ENCODE measurements around the gene PLEKHG4. TPM values are rescaled to one million over a fixed set of nuclear protein-coding genes. Genes with fewer than 3 reads are reported as not detected.
A peak's percentile ranks its signal among the peaks of the same experiment; 100 is the strongest.

PLEKHG4 gene
- total RNA-seq, 2 experiments from 2014 or later: 13.1 to 14.0 TPM

DNA sequence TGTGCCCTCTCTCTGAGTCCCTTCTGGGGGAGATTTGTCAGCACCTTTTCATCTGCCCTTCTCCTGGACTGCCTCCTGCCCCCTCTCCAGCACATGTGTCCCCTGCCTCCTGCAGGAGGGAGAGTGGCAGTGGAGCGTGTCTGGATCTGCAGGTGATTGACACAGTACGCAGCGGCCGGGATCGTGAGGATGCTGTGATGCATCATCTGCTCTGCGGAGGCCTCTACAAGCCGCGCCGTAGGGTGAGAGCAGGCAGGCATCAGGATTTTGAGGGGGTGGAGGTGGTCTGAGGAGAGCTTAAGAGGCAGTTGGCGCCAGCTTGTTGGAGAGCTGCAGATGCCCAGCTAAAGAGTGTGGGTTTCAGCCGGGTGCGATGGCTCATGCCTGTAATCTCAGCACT is 19.6 kb upstream of the PLEKHG4 start:
- Mint-ChIP-seq H3K4me3 (no peak overlapping the region), H3K9me3 (no peaks in the 10 kb centered on the region), H3K27me3 (peaks cover 12% of the 10 kb centered on the region), H3K36me3 (ENCODE audit: low read depth) (no peaks in the 10 kb centered on the region), H3K27ac (no peak overlapping the region), H3K4me1 (ENCODE audit: low read depth) (no peaks in the 10 kb centered on the region)
- Histone ChIP-seq H3K4me3 (ENCODE audit: low read length) (no peak overlapping the region), H3K9me3 (ENCODE audit: control insufficient read depth in 1 of 2, insufficient read depth in 1 of 2, low read length in 2 of 2) (no peaks in the 10 kb centered on the region), H3K27ac (ENCODE audit: low read depth in 1 of 2, low read length in 2 of 2) (no peak overlapping the region), H3K36me3 (ENCODE audit: insufficient read depth, low read length) (no peaks in the 10 kb centered on the region), H3K27me3 (ENCODE audit: control insufficient read depth in 1 of 2, insufficient read depth in 2 of 2, low read length in 2 of 2) (peaks cover 7 to 12% of the 10 kb centered on the region in 2 experiments), H3K4me1 (ENCODE audit: insufficient read depth, low read length) (no peaks in the 10 kb centered on the region)
- ChIA-PET CTCF (no interaction called here), POLR2A (interaction anchor here (0.6 kb wide), 1 partner anchor 1007 kb away, joined by 3 read pairs; no protein-coding TSS in a partner anchor)
- no peak for TF ChIP-seq CTCF (IDR thresholded peaks at IDR 0.05)
- peak in 1 of 14 experiments; percentile 8 for DNase-seq
- intact Hi-C loops (cut with DNase I, micrococcal nuclease): loop anchor here (5.0 to 10.0 kb wide), 3 partner anchors 135 to 205 kb away; partner anchors contain the start of gene TPPP3 (in 1 of the 2)
- ATAC-seq (ENCODE audit: poor library complexity): no peak

DNA sequence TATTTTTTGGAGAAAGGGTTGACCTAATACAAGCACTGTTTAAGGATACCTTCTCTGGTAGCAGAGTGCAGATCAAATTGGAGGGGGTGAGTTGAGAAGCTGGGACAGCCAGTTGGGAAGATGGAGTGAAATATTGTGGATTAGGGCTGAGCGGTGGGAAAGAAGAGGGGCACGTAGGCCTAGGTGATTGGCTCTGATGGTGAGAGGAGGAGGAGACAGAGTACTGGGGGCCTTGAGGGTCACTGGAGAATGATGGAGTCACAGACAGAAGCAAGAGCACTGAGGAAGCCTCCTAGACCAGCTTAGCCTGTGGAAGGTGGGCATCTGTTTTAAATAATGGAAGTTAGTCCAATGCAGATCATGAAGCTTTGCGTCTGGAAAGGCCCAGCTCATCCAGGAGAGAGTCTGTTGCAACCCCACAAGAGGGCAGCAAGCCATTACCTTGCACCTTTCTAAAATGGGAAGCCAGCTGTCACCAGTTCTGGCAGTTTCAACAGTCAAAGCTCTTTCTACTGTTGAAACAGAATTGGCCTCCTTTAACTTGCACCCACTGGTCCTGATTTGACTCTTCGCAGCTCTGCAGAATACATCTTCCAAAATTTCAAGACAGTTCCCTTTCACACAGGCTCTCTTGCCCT is 18.8 kb upstream of the PLEKHG4 start:
- ATAC-seq (ENCODE audit: poor library complexity): no peak
- Histone ChIP-seq H3K4me3 (ENCODE audit: low read length) (no peak overlapping the region), H3K9me3 (ENCODE audit: control insufficient read depth in 1 of 2, insufficient read depth in 1 of 2, low read length in 2 of 2) (no peaks in the 10 kb centered on the region), H3K36me3 (ENCODE audit: insufficient read depth, low read length) (no peaks in the 10 kb centered on the region), H3K27ac (ENCODE audit: low read depth in 1 of 2, low read length in 2 of 2) (no peak overlapping the region), H3K27me3 (ENCODE audit: control insufficient read depth in 1 of 2, insufficient read depth in 2 of 2, low read length in 2 of 2) (peaks cover 6 to 12% of the 10 kb centered on the region in 2 experiments), H3K4me1 (ENCODE audit: insufficient read depth, low read length) (no peaks in the 10 kb centered on the region)
- H3K4me1 Mint-ChIP-seq (ENCODE audit: low read depth): no peaks in the 10 kb centered on the region
- peak; percentile 10 for TF ChIP-seq CTCF (IDR thresholded peaks at IDR 0.05)
- no peaks in the 10 kb centered on the region for H3K9me3 Mint-ChIP-seq
- H3K4me3 Mint-ChIP-seq: no peak overlapping the region
- H3K36me3 Mint-ChIP-seq (ENCODE audit: low read depth): no peaks in the 10 kb centered on the region
- intact Hi-C loops (cut with DNase I, micrococcal nuclease): loop anchor here (5.0 to 10.0 kb wide), 3 partner anchors 134 to 204 kb away; partner anchors contain the start of gene TPPP3 (in 1 of the 2)
- ChIA-PET POLR2A (interaction anchor here (0.9 kb wide), 1 partner anchor 12 kb away, joined by 3 read pairs; the partner anchor contains the start of gene SLC9A5), CTCF (interaction anchor here (0.6 to 1.1 kb wide), 2 partner anchors 16 to 316 kb away, joined by 3 to 5 read pairs; no protein-coding TSS in a partner anchor)
- peak in 4 of 14 experiments; percentile 24 to 47 (median 32) for DNase-seq
- no peak overlapping the region for H3K27ac Mint-ChIP-seq
- peaks cover 12% of the 10 kb centered on the region for H3K27me3 Mint-ChIP-seq

GRCh38 chr16:67263201-67263600 is 16.1 kb upstream of the PLEKHG4 start:
- intact Hi-C loops (cut with DNase I, micrococcal nuclease): loop anchor here (5.0 to 10.0 kb wide), 3 partner anchors 132 to 202 kb away; partner anchors contain the start of gene TPPP3 (in 1 of the 2)
- ATAC-seq (ENCODE audit: poor library complexity): no peak
- Histone ChIP-seq H3K9me3 (ENCODE audit: control insufficient read depth in 1 of 2, insufficient read depth in 1 of 2, low read length in 2 of 2) (no peaks in the 10 kb centered on the region), H3K4me3 (ENCODE audit: low read length) (no peak overlapping the region), H3K27me3 (ENCODE audit: control insufficient read depth in 1 of 2, insufficient read depth in 2 of 2, low read length in 2 of 2) (peaks cover 0 to 12% of the 10 kb centered on the region in 2 experiments), H3K27ac (ENCODE audit: low read depth in 1 of 2, low read length in 2 of 2) (no peak overlapping the region), H3K36me3 (ENCODE audit: insufficient read depth, low read length) (no peaks in the 10 kb centered on the region), H3K4me1 (ENCODE audit: insufficient read depth, low read length) (no peaks in the 10 kb centered on the region)
- ChIA-PET POLR2A (no interaction called here), CTCF (no interaction called here)
- Mint-ChIP-seq H3K4me1 (ENCODE audit: low read depth) (no peaks in the 10 kb centered on the region), H3K36me3 (ENCODE audit: low read depth) (no peaks in the 10 kb centered on the region), H3K9me3 (no peaks in the 10 kb centered on the region), H3K27ac (no peak overlapping the region), H3K27me3 (peaks cover 4% of the 10 kb centered on the region), H3K4me3 (no peak overlapping the region)
- DNase-seq: no peak
- no peak for TF ChIP-seq CTCF (IDR thresholded peaks at IDR 0.05)
